ENCODE measurements around the gene TMEM272. TPM values are rescaled to one million over a fixed set of nuclear protein-coding genes. Genes with fewer than 3 reads are reported as not detected.

TMEM272 gene
- total and polyA plus RNA-seq, 3 experiments from 2014 or later: 0.12 to 0.69 (median 0.35) TPM

- Histone ChIP-seq H3K27me3 (ENCODE audit: insufficient read depth, low read length, poor library complexity, severe bottlenecking) (no peaks in the 10 kb centered on the region), H3K9me3 (ENCODE audit: low read length) (no peaks in the 10 kb centered on the region), H3K27ac (ENCODE audit: low read depth, low read length) (no peak overlapping the region), H3K4me3 (ENCODE audit: low read length) (no peak overlapping the region), H3K4me1 (ENCODE audit: insufficient read depth, low read length) (peaks cover 5% of the 10 kb centered on the region), H3K36me3 (ENCODE audit: insufficient read depth, low read length) (no peaks in the 10 kb centered on the region)
- DNase-seq: no peak
- no peaks in the 10 kb centered on the region for H3K36me3 Mint-ChIP-seq
- peaks cover 4 to 13% (median 6%) of the 10 kb centered on the region in 3 donors for H3K4me1 Mint-ChIP-seq
- no peak overlapping the region for H3K27ac Mint-ChIP-seq
- H3K27me3 Mint-ChIP-seq: peaks cover 9 to 19% of the 10 kb centered on the region in 2 donors
- H3K9me3 Mint-ChIP-seq: no peaks in the 10 kb centered on the region
- POLR2A ChIA-PET: no interaction called here
- CTCF ChIA-PET: interaction anchor here (1.0 kb wide), 2 partner anchors 24 to 31 kb away, joined by 3 to 4 read pairs; no protein-coding TSS in a partner anchor
- H3K4me3 Mint-ChIP-seq: no peak overlapping the region
Measured at GRCh38 chr13:51846756-51847155, 1.8 kb upstream of the TMEM272 start.

DNA sequence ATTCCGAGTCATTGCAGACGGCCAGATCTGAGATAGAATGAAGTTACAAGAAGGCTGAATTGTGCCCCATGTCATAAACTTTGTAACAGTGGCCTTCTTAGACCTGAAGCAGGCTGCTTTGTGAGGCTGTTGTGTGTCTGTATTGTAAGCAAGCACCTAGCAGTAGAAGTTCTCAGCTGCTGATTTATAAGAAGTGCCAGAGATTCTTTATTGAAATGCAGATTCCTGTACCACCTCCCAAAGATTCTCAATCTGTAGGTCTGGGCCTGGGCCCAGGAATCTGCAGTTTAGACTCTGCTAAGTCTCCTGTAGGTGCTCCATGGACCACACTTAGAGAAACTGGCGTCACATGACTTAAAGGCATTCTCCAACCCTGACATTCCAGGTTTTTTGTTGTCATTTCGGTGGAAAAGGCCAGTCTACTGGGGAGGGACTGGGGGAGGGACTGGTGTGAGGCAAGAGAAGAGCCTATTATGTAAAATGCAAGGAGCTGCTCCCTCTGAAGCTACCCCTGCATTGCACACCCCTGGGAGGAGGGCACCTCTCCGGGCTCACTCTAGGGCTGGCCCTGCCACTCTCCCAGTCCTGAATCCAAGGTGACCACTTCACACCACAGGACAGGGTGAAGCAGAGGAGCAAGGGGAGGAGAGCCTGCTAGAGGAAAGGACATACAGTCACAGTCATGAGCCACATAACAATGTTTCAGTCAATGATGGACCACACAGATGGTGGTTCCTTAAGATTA is 769 bp upstream of the TMEM272 start:
- Histone ChIP-seq H3K9me3 (ENCODE audit: low read length) (no peaks in the 10 kb centered on the region), H3K36me3 (ENCODE audit: insufficient read depth, low read length) (no peaks in the 10 kb centered on the region), H3K27me3 (ENCODE audit: insufficient read depth, low read length, poor library complexity, severe bottlenecking) (no peaks in the 10 kb centered on the region), H3K4me3 (ENCODE audit: low read length) (no peak overlapping the region), H3K4me1 (ENCODE audit: insufficient read depth, low read length) (peaks cover 5% of the 10 kb centered on the region), H3K27ac (ENCODE audit: low read depth, low read length) (no peak overlapping the region)
- no peak for DNase-seq
- Mint-ChIP-seq H3K27ac (no peak overlapping the region), H3K9me3 (no peaks in the 10 kb centered on the region), H3K4me3 (no peak overlapping the region), H3K27me3 (peaks cover 2 to 15% of the 10 kb centered on the region in 2 donors), H3K36me3 (no peaks in the 10 kb centered on the region), H3K4me1 (peaks cover 4 to 13% (median 6%) of the 10 kb centered on the region in 3 donors)
- POLR2A ChIA-PET: no interaction called here
- CTCF ChIA-PET: interaction anchor here (0.9 to 2.1 kb wide), 10 partner anchors 10 to 356 kb away, joined by 3 to 11 read pairs (median 4); no protein-coding TSS in a partner anchor

DNA sequence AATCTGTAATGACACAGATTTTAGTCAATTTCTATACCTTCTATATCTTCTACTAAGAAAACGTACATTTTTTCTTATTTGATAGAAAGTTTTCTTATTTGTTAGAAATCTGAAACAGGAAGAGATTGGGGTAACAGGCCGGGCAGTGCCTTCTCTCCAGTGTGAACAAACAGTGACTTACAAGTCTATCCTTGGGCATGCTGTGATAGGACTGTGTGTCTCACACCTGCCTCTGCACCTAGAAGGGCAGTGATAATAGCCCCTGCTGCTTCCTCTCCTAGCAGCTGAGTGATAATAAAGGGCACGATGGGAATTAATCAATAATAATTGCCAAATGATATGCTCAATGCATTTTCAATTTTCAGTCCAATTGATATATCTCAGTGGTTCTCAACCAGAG is 1.4 kb downstream of the TMEM272 start:
- H3K27ac Mint-ChIP-seq: no peak overlapping the region
- Histone ChIP-seq H3K4me3 (ENCODE audit: low read length) (no peak overlapping the region), H3K27me3 (ENCODE audit: insufficient read depth, low read length, poor library complexity, severe bottlenecking) (no peaks in the 10 kb centered on the region), H3K36me3 (ENCODE audit: insufficient read depth, low read length) (no peaks in the 10 kb centered on the region), H3K9me3 (ENCODE audit: low read length) (no peaks in the 10 kb centered on the region), H3K4me1 (ENCODE audit: insufficient read depth, low read length) (peaks cover 5% of the 10 kb centered on the region), H3K27ac (ENCODE audit: low read depth, low read length) (no peak overlapping the region)
- CTCF ChIA-PET: interaction anchor here (0.6 to 2.1 kb wide), 3 partner anchors 18 to 29 kb away, joined by 3 to 7 read pairs (median 3); no protein-coding TSS in a partner anchor
- POLR2A ChIA-PET: no interaction called here
- no peaks in the 10 kb centered on the region for H3K9me3 Mint-ChIP-seq
- H3K36me3 Mint-ChIP-seq: no peaks in the 10 kb centered on the region
- H3K4me3 Mint-ChIP-seq: no peak overlapping the region
- no peak for DNase-seq
- H3K4me1 Mint-ChIP-seq: peaks cover 4 to 13% (median 6%) of the 10 kb centered on the region in 3 donors
- H3K27me3 Mint-ChIP-seq: peaks cover 8 to 15% of the 10 kb centered on the region in 2 donors

GRCh38 chr13:51841732-51842131 is 3.2 kb downstream of the TMEM272 start:
- Mint-ChIP-seq H3K4me3 (no peak overlapping the region), H3K27me3 (peaks cover 9 to 15% of the 10 kb centered on the region in 2 donors), H3K36me3 (no peaks in the 10 kb centered on the region), H3K27ac (no peak overlapping the region), H3K4me1 (peaks cover 4 to 13% (median 6%) of the 10 kb centered on the region in 3 donors), H3K9me3 (no peaks in the 10 kb centered on the region)
- DNase-seq: no peak
- no peaks in the 10 kb centered on the region for H3K27me3 ChIP-seq (ENCODE audit: insufficient read depth, low read length, poor library complexity, severe bottlenecking)
- POLR2A ChIA-PET: no interaction called here
- H3K27ac ChIP-seq (ENCODE audit: low read depth, low read length): no peak overlapping the region
- H3K9me3 ChIP-seq (ENCODE audit: low read length): no peaks in the 10 kb centered on the region
- no peaks in the 10 kb centered on the region for H3K36me3 ChIP-seq (ENCODE audit: insufficient read depth, low read length)
- CTCF ChIA-PET: interaction anchor here (0.9 to 1.6 kb wide), 3 partner anchors 20 to 29 kb away, joined by 3 read pairs; no protein-coding TSS in a partner anchor
- H3K4me1 ChIP-seq (ENCODE audit: insufficient read depth, low read length): peaks cover 5% of the 10 kb centered on the region
- H3K4me3 ChIP-seq (ENCODE audit: low read length): no peak overlapping the region

DNA sequence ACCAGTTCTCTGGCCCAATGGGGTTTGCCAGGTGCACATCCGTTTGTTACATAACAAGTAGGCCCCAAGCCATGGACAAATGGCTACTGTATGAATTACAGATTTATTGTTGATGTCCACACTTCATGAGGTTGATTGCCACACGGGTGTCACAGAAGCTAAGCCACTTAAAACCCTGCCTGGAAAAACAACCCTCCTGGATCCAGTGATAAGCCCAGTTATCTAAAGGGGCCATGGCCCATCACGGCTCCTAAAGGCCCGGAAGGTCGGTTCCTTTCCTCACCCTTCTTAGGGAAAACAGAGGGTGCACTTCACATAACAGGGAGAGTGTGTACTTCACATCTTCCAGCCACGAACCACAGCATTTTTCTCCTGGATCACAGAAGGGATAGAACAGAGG is 4.1 kb downstream of the TMEM272 start:
- Mint-ChIP-seq H3K27ac (no peak overlapping the region), H3K36me3 (peaks cover 0 to 1% (median 0%) of the 10 kb centered on the region in 3 donors), H3K9me3 (no peaks in the 10 kb centered on the region), H3K4me3 (no peak overlapping the region), H3K4me1 (peaks cover 4 to 13% (median 6%) of the 10 kb centered on the region in 3 donors), H3K27me3 (peaks cover 9 to 15% of the 10 kb centered on the region in 2 donors)
- ChIA-PET CTCF (interaction anchor here (1.4 kb wide), 1 partner anchor 26 kb away, joined by 3 read pairs; no protein-coding TSS in a partner anchor), POLR2A (no interaction called here)
- peaks cover 5% of the 10 kb centered on the region for H3K4me1 ChIP-seq (ENCODE audit: insufficient read depth, low read length)
- no peaks in the 10 kb centered on the region for H3K36me3 ChIP-seq (ENCODE audit: insufficient read depth, low read length)
- H3K4me3 ChIP-seq (ENCODE audit: low read length): no peak overlapping the region
- no peak overlapping the region for H3K27ac ChIP-seq (ENCODE audit: low read depth, low read length)
- no peaks in the 10 kb centered on the region for H3K27me3 ChIP-seq (ENCODE audit: insufficient read depth, low read length, poor library complexity, severe bottlenecking)
- DNase-seq: no peak
- H3K9me3 ChIP-seq (ENCODE audit: low read length): no peaks in the 10 kb centered on the region

- Histone ChIP-seq H3K4me1 (ENCODE audit: insufficient read depth, low read length) (peaks cover 3% of the 10 kb centered on the region), H3K4me3 (ENCODE audit: low read length) (no peak overlapping the region), H3K27me3 (ENCODE audit: insufficient read depth, low read length, poor library complexity, severe bottlenecking) (no peaks in the 10 kb centered on the region), H3K9me3 (ENCODE audit: low read length) (no peaks in the 10 kb centered on the region), H3K27ac (ENCODE audit: low read depth, low read length) (no peak overlapping the region), H3K36me3 (ENCODE audit: insufficient read depth, low read length) (no peaks in the 10 kb centered on the region)
- H3K4me3 Mint-ChIP-seq: no peak overlapping the region
- peaks cover under 1 to 6% (median 2%) of the 10 kb centered on the region in 3 donors for H3K4me1 Mint-ChIP-seq
- no peak for DNase-seq
- ChIA-PET POLR2A (no interaction called here), CTCF (interaction anchor here (1.3 to 9.6 kb wide), 3 partner anchors 10 to 27 kb away, joined by 3 to 188 read pairs (median 7); no protein-coding TSS in a partner anchor)
- H3K36me3 Mint-ChIP-seq: peaks cover 0 to 1% (median 0%) of the 10 kb centered on the region in 3 donors
- H3K27ac Mint-ChIP-seq: peak overlapping the region in 1 of 8 donors; percentile 55
- peaks cover 7 to 13% of the 10 kb centered on the region in 2 donors for H3K27me3 Mint-ChIP-seq
- H3K9me3 Mint-ChIP-seq: no peaks in the 10 kb centered on the region
Measured at GRCh38 chr13:51839711-51840540, 5.1 kb downstream of the TMEM272 start.

GRCh38 chr13:51838240-51838846 is 6.6 kb downstream of the TMEM272 start:
- peaks cover 0 to 4% (median 3%) of the 10 kb centered on the region in 3 donors for H3K4me1 Mint-ChIP-seq
- H3K27ac Mint-ChIP-seq: no peak overlapping the region
- H3K4me3 Mint-ChIP-seq: no peak overlapping the region
- ChIA-PET POLR2A (no interaction called here), CTCF (interaction anchor here (1.3 to 9.6 kb wide), 4 partner anchors 9 to 25 kb away, joined by 3 to 188 read pairs (median 7); no protein-coding TSS in a partner anchor)
- no peak for DNase-seq
- H3K27me3 Mint-ChIP-seq: peaks cover 6 to 7% of the 10 kb centered on the region in 2 donors
- H3K9me3 Mint-ChIP-seq: no peaks in the 10 kb centered on the region
- no peak overlapping the region for H3K4me3 ChIP-seq (ENCODE audit: low read length)
- H3K36me3 ChIP-seq (ENCODE audit: insufficient read depth, low read length): no peaks in the 10 kb centered on the region
- H3K27me3 ChIP-seq (ENCODE audit: insufficient read depth, low read length, poor library complexity, severe bottlenecking): no peaks in the 10 kb centered on the region
- no peaks in the 10 kb centered on the region for H3K9me3 ChIP-seq (ENCODE audit: low read length)
- no peaks in the 10 kb centered on the region for H3K4me1 ChIP-seq (ENCODE audit: insufficient read depth, low read length)
- peaks cover 0 to 1% (median 0%) of the 10 kb centered on the region in 3 donors for H3K36me3 Mint-ChIP-seq
- no peak overlapping the region for H3K27ac ChIP-seq (ENCODE audit: low read depth, low read length)
